ENCODE measurements around the gene SIRT2. TPM values are rescaled to one million over a fixed set of nuclear protein-coding genes. Genes with fewer than 3 reads are reported as not detected.

SIRT2 gene
- total and polyA plus RNA-seq, 2 of the 13 experiments (the other 11 are each of a cell fraction or from before 2014, with no cell fraction given) = 22.3 to 26.1 TPM

DNA sequence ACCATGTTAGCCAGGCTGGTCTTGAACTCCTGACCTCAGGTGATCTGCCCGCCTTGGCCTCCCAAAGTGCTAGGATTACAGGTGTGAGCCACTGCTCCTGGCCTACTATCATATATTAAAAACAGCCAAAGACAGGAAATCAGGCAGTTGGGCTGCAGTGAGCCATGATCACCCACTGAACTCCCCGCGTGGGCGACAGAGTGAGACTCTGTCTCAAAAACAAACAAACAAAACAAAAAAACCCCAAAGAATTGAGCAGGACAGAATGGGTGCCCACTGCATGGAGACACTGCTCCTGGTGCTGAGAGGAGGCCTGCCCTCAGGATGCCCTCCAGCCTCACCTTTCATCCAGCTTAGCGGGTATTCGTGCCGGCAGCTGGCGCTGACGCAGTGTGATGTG is 16.1 kb downstream of the SIRT2 start:
- Histone ChIP-seq H3K4me3 (replicated peaks in 1 of 3; ENCODE audit: insufficient read depth in 1 of 3, low read depth in 2 of 3, low read length in 3 of 3) (no peak overlapping the region), H3K27ac (ENCODE audit: extremely low read length, insufficient read depth, low read length) (no peak overlapping the region), H2AFZ (ENCODE audit: low read length) (no peak overlapping the region), H3K9ac (ENCODE audit: insufficient read depth, low read depth, low read length) (no peak overlapping the region), H3K27me3 (ENCODE audit: control insufficient read depth in 1 of 2, insufficient read depth in 2 of 2, low read length in 2 of 2) (no peaks in the 10 kb centered on the region), H3K79me2 (ENCODE audit: insufficient read depth, low read length) (no peaks in the 10 kb centered on the region), H4K20me1 (ENCODE audit: insufficient read depth, low read length) (no peaks in the 10 kb centered on the region), H3K4me1 (ENCODE audit: insufficient read depth, low read length) (peaks cover 22% of the 10 kb centered on the region), H3K9me3 (ENCODE audit: low read length) (no peaks in the 10 kb centered on the region), H3K36me3 (replicated peaks in 1 of 2; ENCODE audit: control insufficient read depth in 1 of 2, insufficient read depth in 2 of 2, low read length in 2 of 2) (peaks cover 0 to 4% of the 10 kb centered on the region in 2 experiments; a peak in 2 of 5 replicates), H3K4me2 (ENCODE audit: low read depth, low read length) (no peak overlapping the region)
- FAIRE-seq = no peak
- intact Hi-C loops (cut with micrococcal nuclease; ENCODE audit: unreplicated experiment) (no loop called here), in situ Hi-C loops (cut with HindIII; ENCODE audit: extremely low pct_ligation_motif_present, low pct_unique_long_range_greater_than_20kb) (no loop called here)
- TF ChIP-seq TAF15 (IDR thresholded peaks at IDR 0.05; ENCODE audit: low read depth, low read length, poor library complexity, severe bottlenecking) (no peak), KLF12 (CRISPR knock-in tag; IDR thresholded peaks at IDR 0.05; ENCODE audit: borderline replicate concordance) (no peak), EZH2 (conservative IDR thresholded peaks at IDR 0.05; ENCODE audit: low read depth, low read length) (no peak), ZC3H4 (CRISPR knock-in tag; IDR thresholded peaks at IDR 0.05; ENCODE audit: borderline replicate concordance) (no peak), MBNL3 (CRISPR knock-in tag; conservative IDR thresholded peaks at IDR 0.05) (no peak), ZNF207 (IDR thresholded peaks at IDR 0.05; ENCODE audit: borderline replicate concordance) (no peak), BHLHE40 (IDR thresholded peaks at IDR 0.05; ENCODE audit: low read length) (no peak), MAZ (IDR thresholded peaks at IDR 0.05; ENCODE audit: borderline replicate concordance, low read depth, low read length) (no peak), MAZ (CRISPR knock-in tag; IDR thresholded peaks at IDR 0.05; ENCODE audit: low read depth) (no peak), KLF15 (CRISPR knock-in tag; IDR thresholded peaks at IDR 0.05; ENCODE audit: borderline replicate concordance) (no peak), ZNF383 (CRISPR knock-in tag; IDR thresholded peaks at IDR 0.05; ENCODE audit: borderline replicate concordance) (no peak), ZNF530 (CRISPR knock-in tag; IDR thresholded peaks at IDR 0.05; ENCODE audit: low read depth) (no peak), ZNF34 (CRISPR knock-in tag; IDR thresholded peaks at IDR 0.05; ENCODE audit: borderline replicate concordance) (no peak)
- TF ChIP-seq, protein P1, sequence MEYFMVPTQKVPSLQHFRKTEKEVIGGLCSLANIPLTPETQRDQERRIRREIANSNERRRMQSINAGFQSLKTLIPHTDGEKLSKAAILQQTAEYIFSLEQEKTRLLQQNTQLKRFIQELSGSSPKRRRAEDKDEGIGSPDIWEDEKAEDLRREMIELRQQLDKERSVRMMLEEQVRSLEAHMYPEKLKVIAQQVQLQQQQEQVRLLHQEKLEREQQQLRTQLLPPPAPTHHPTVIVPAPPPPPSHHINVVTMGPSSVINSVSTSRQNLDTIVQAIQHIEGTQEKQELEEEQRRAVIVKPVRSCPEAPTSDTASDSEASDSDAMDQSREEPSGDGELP (IDR thresholded peaks at IDR 0.05; ENCODE audit: borderline replicate concordance, low read depth) = no peak
- TF ChIP-seq, protein P2, sequence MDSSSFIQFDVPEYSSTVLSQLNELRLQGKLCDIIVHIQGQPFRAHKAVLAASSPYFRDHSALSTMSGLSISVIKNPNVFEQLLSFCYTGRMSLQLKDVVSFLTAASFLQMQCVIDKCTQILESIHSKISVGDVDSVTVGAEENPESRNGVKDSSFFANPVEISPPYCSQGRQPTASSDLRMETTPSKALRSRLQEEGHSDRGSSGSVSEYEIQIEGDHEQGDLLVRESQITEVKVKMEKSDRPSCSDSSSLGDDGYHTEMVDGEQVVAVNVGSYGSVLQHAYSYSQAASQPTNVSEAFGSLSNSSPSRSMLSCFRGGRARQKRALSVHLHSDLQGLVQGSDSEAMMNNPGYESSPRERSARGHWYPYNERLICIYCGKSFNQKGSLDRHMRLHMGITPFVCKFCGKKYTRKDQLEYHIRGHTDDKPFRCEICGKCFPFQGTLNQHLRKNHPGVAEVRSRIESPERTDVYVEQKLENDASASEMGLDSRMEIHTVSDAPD (CRISPR knock-in tag; IDR thresholded peaks at IDR 0.05) = no peak
- TF ChIP-seq, protein P3, sequence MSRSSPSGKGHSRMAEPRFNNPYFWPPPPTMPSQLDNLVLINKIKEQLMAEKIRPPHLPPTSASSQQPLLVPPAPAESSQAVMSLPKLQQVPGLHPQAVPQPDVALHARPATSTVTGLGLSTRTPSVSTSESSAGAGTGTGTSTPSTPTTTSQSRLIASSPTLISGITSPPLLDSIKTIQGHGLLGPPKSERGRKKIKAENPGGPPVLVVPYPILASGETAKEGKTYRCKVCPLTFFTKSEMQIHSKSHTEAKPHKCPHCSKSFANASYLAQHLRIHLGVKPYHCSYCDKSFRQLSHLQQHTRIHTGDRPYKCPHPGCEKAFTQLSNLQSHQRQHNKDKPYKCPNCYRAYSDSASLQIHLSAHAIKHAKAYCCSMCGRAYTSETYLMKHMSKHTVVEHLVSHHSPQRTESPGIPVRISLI (CRISPR knock-in tag; IDR thresholded peaks at IDR 0.05; ENCODE audit: borderline replicate concordance) = no peak
- TF ChIP-seq, protein P4, sequence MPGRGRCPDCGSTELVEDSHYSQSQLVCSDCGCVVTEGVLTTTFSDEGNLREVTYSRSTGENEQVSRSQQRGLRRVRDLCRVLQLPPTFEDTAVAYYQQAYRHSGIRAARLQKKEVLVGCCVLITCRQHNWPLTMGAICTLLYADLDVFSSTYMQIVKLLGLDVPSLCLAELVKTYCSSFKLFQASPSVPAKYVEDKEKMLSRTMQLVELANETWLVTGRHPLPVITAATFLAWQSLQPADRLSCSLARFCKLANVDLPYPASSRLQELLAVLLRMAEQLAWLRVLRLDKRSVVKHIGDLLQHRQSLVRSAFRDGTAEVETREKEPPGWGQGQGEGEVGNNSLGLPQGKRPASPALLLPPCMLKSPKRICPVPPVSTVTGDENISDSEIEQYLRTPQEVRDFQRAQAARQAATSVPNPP (CRISPR knock-in tag; IDR thresholded peaks at IDR 0.05) = no peak
- TF ChIP-seq, protein P5, sequence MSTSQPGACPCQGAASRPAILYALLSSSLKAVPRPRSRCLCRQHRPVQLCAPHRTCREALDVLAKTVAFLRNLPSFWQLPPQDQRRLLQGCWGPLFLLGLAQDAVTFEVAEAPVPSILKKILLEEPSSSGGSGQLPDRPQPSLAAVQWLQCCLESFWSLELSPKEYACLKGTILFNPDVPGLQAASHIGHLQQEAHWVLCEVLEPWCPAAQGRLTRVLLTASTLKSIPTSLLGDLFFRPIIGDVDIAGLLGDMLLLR (CRISPR knock-in tag; IDR thresholded peaks at IDR 0.05) = no peak
- ChIA-PET POLR2A (no interaction called here), CTCF (ENCODE audit: low intra/inter-chr PET ratio, low total read pairs) (no interaction called here)
- no TSS peak for BruUV-seq (replicated peaks)
- no peak for ATAC-seq
- WGBS (ENCODE audit: low lambda C conversion rate) = over 99% methylated on average over 9 of the region's 9 CpGs
- DNase-seq (ENCODE audit: low spot score) = no peak

Data from HepG2 (cell line).